GM13977 (cell line): ENCODE results near the gene ASB7.

Experiments
- DNase-seq: peaks from one replicate; pipeline ENCODE4 v3.0.0; 2012; ENCODE audit warnings: low spot score
- CTCF ChIP-seq: IDR thresholded peaks from 2 replicates; pipeline ENCODE4 v1.5.1; 2012; ENCODE audit warnings: mild to moderate bottlenecking, control low read depth; ENCODE audit not compliant: insufficient read depth; ENCODE audit errors: extremely low read depth, missing control alignments
- in situ Hi-C: fragments of 300-500 bp; cut with MboI; formaldehyde crosslinking; loops from one replicate; pipeline ENCODE4 v1.12.0; 2022; ENCODE audit warnings: low sequenced_read_pairs, low pct_unique_long_range_greater_than_20kb, mixed read lengths, inconsistent platforms; ENCODE audit not compliant: unreplicated experiment

Gene ASB7

GRCh38 chr15:100683434-100683833, 81.0 kb downstream of the ASB7 start:
- in situ Hi-C loops, result no loop called here
- TF ChIP-seq CTCF, result no peak
- no peak for DNase-seq

- no peak for TF ChIP-seq CTCF
- in situ Hi-C loops, result no loop called here
- no peak for DNase-seq
Observed at GRCh38 chr15:100684591-100684990, 82.2 kb downstream of the ASB7 start.

- in situ Hi-C loops, result no loop called here
- TF ChIP-seq CTCF, result no peak
- DNase-seq, result no peak
Observed at GRCh38 chr15:100686021-100686724, 83.8 kb downstream of the ASB7 start.

GRCh38 chr15:100686725-100687473, 84.5 kb downstream of the ASB7 start:
- in situ Hi-C loops, result no loop called here
- TF ChIP-seq CTCF, result no peak

GRCh38 chr15:100687582-100688141, 85.3 kb downstream of the ASB7 start:
- DNase-seq, result no peak
- TF ChIP-seq CTCF, result no peak
- in situ Hi-C loops, result no loop called here

More at GRCh38 chr15:100686725-100687473, 84.5 kb downstream of the ASB7 start:
- DNase-seq, result no peak

- no peak for DNase-seq
- in situ Hi-C loops, result no loop called here
- TF ChIP-seq CTCF, result no peak
Observed at GRCh38 chr15:100688549-100689120, 86.2 kb downstream of the ASB7 start.
